ENCODE results near the gene PIWIL1.
A peak's percentile ranks its signal among the peaks of the same experiment; 100 is the strongest.

Gene PIWIL1

DNA sequence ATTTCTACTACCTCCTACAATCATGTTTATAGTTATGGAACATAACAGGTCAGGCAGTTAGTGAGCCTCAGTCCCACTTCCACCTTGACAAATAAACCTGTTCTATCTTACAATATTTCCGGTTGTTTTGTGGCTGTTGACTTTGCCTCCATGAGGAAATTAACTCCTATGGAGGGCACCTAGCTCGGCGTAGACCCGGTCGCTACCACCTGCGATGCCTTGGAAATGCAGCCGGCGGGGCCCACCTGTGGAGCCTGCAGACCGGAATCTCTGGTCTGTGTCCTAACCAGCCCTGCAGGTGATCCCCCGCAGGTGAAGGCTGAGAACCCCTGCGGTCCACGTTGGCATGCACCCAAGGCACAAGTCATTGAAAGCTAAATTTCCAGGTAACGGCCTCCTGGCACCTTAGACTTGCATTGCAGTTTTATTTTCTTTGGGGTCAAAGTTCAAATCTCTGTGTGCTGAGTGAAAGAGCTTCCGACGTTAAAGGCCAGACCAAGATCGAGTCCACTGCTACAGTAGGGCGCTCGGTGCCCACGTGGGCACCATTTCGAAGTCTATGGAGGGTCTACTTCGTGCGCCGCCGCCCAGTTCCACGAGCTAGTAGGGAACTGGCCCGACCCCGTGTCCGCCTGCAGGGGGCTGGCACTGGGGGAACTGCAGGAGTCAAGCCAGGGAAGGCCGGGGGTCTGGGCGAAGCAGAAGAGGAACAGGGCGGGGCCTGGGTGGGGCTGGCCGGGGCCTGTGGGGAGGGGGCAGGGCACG lies 782 bp upstream of the PIWIL1 start:
- no peak for DNase-seq

DNA sequence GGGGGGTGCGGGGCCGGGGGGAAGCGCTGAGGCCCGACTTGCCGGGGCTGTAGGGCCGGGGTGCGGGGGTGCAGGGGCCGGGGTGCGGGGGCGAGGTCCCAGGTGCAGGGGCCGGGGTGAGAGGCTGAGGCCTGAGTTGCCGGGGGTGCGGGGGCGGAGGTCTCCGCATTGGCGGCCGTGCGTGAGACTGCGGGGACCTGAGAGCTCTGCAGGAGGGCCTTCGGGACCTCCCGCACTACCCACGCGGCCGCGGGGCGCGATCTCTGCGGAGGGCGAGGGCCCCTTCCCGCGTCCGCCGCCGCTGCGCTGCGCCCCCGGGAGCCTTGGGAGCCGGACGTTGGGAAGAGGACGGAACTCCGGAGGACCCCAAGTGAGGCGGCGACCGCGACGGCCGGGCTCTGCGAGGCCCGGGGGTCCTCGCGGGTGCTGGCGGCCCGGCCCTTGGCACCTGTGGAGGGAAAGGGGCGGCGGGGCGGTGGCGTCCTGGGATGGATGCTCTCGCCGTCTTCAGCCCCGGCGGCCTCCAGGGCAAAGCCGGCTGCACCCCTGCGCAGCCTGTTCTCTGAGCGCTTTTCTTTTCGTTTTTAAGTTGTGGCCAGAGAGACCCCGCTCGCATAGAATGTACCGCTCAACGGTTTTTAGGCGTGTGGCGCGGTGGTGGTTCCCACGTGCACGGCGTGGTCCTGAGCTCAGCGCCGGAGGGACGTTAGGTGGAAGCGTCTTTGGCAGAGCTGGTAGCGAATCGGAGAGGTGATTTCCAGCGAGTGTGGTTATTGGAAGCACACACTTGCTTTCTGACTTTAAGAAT lies 1.3 kb downstream of the PIWIL1 start:
- no peak for DNase-seq

GRCh38 chr12:130339951-130340350 lies 2.3 kb downstream of the PIWIL1 start:
- no peak for DNase-seq

DNA sequence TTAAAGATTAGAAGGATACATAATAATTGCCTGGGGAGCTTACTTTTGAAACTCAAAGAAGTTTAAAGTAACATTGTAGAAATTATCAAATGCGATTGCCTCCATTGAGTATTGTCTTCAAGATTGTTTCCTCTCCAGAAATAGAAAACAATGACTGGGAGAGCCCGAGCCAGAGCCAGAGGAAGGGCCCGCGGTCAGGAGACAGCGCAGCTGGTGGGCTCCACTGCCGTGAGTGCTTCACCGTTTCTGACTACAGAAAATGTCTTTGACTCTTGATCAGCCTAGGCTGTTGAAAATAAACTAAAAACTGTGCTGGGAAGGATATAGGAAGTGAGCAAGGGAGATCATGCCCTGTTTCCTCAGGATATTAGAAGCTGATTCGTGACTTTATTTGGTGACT lies 4.8 kb downstream of the PIWIL1 start:
- no peak for DNase-seq

DNA sequence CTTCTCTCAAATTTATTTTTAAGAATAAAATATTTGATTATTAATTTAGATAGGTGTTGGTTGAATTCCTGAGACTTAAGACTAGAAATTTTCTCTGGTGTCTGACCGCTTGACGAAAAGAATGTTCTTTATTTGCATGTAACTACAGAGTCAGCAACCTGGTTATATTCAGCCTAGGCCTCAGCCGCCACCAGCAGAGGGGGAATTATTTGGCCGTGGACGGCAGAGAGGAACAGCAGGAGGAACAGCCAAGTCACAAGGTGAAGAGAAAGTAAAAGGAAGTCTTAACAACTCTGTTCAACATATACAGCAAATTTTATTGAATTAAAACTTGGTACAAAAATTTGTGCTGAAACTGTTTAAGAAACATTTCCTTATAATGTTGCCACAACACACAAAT lies 5.2 kb downstream of the PIWIL1 start:
- no peak for DNase-seq

GRCh38 chr12:130344529-130344928 lies 6.8 kb downstream of the PIWIL1 start:
- no peak for DNase-seq

GRCh38 chr12:130345292-130345691 lies 7.6 kb downstream of the PIWIL1 start:
- DNase-seq: no peak

DNA sequence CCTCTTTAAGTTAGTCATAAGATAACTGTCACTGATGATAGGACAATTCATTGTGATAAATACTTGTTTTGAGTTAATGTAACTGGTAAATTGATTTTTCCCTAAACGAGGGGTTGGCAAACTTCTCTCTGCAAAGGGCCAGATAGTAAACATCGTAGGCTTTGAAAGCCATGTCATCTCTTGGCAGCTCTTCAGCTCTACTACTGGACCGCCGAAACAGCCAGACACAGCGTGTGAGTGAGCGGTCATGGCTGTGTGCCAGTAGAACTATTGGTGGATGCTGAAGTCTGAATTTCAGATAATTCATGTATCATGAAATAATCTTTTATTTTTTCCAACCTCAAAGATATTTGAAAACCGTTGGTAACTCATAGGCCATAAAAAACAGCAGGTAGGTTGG lies 9.9 kb downstream of the PIWIL1 start:
- DNase-seq: peak in 1 of 56 donors; percentile 8

- DNase-seq: no peak
Measured at GRCh38 chr12:130350715-130351114, 13.0 kb downstream of the PIWIL1 start.

DNA sequence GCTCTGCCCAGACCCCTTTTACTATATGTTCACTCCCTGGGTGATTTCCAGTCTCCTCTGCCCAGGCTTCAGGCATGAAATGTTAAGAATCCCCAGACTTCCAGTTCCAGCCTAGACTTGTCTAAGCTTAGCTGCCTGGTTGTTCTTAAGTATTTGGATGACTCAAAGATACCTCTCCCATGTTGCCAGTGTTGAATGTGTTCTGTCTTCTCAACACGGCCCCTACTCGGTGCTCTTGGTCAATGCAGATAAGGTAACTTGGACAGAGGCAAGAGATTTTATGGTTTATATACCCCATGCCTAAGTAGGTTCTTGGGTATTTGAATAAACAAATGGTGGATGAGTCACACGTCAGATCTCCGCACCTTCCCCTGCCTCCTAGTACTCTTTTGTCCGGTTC lies 13.6 kb downstream of the PIWIL1 start:
- no peak for DNase-seq

DNA sequence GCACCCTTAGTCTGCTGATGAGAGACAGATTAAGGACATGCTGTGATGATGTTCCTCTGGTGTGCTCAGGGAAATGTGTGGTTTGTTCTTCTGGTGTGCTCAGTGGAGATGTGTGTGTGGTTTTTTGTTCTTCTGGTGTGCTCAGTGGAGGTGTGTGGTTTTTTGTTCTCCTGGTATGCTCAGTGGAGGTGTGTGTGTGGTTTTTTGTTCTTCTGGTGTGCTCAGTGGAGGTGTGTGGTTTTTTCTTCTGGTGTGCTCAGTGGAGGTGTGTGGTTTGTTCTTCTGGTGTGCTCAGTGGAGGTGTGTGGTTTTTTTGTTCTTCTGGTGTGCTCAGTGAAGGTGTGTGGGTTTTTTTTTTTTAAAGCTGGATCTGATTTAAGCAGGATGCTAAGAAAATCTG lies 15.4 kb downstream of the PIWIL1 start:
- no peak for DNase-seq

- no peak for DNase-seq
Measured at GRCh38 chr12:130354407-130354806, 16.7 kb downstream of the PIWIL1 start.

DNA sequence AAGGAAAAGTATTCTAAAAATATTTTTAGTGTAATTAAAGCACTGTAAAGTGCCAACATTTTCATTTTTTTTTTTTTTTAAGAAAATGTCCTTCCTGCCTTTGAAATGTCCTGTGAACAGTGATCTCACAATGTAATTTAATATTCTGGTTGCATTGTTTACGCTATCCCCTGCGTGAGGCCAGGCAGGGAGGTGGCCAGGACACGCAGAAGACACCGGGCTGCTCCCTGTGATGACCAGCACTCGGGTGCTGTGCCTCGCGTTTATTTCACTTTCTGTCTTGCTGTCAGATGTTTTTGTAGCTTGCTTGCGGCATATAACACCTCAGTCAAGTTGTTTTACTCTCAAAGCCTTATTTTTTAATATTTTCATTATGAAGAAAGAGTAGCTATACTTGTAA lies 18.5 kb downstream of the PIWIL1 start:
- DNase-seq: no peak

DNA sequence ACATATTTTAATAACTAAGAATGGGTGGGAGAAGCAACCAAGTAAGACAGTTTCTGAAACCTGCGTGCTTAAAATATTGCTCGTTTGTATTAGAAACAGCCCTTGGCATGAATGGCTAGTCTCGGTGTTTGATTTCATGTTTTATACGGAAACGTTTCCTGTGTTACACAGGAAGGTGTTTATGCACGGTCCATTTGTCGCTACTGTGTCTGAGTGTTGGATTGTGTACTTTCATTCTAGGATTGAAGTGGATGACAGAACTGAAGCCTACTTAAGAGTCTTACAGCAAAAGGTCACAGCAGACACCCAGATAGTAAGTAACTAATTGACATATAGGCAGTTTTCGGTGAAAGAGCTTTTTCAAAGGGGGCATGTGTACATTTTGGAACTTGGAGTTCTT lies 19.6 kb downstream of the PIWIL1 start:
- DNase-seq: no peak

GRCh38 chr12:130357729-130358330 lies 20.1 kb downstream of the PIWIL1 start:
- no peak for DNase-seq

DNA sequence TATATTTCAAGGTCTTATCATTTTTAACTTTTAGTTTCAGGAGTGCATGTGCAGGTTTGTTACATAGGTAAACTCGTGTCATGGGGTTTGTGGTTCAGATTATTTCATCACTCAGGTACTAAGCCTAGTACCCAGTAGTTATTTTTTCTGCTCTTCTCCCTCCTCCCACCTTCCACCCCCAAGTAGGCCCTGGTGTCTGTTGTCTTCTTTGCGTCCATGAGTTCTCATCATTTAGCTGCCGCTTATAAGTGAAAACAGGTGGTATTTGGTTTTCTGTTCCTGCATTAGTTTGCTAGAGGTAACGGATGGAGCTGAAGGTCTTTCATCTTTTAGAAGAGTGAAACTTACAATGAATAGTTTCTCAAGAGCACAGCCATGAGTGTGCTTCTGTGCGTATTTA lies 24.4 kb downstream of the PIWIL1 start:
- no peak for DNase-seq

DNA sequence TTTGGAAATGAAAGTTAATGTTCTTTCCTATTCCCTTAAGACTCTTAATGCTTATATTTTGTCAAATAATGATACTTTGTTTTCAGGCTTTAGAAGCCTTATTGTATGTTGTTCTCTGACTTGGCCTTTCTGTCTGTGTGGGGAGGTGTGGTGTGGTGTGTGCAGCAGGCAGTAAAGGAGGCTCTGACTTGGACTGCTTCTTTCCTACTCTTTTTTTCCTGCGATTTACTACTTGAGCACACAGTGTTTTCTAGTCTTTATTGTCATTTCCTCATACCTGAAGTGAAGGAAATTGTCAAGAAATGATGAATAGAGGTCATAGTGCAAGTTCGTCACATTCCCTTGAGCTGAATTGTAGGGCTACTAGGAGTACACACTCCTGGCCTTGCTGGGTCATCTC lies 26.9 kb downstream of the PIWIL1 start:
- DNase-seq: no peak

DNA sequence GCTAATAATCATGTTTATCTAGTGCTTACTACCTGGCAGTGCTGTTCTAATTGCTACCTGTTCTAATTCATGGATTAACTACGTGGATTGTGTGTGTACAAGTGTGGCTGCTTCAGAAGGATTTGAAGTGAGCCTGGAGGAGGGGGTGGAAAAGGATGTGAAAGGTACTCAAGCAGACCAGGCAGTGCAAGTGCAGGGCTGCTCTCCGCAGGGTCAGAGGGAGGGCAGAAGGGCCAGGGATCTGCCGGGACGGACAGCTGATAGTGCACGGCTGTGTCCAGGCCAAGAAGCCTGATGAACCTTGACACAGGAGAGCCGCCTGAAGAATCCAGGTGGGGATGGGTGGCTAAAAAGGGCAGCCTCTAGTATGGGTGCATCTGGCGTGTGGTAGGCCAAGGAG lies 28.5 kb downstream of the PIWIL1 start:
- no peak for DNase-seq

DNA sequence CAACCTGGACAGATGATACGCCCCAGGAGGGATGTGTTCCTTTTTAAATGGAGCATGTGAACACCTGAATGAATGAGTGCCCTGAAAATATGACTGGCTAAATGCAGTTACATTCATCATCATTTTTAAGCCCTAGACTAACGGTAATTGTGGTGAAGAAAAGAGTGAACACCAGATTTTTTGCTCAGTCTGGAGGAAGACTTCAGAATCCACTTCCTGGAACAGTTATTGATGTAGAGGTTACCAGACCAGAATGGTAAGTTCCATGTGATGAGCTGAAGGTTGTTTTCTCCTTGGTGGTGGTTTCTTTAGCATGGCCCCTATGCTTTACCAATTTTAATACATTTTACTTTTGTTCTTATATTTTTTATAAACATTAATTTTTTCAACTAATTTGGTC lies 29.3 kb downstream of the PIWIL1 start:
- no peak for DNase-seq

- DNase-seq: no peak
Measured at GRCh38 chr12:130367523-130367922, 29.8 kb downstream of the PIWIL1 start.

DNA sequence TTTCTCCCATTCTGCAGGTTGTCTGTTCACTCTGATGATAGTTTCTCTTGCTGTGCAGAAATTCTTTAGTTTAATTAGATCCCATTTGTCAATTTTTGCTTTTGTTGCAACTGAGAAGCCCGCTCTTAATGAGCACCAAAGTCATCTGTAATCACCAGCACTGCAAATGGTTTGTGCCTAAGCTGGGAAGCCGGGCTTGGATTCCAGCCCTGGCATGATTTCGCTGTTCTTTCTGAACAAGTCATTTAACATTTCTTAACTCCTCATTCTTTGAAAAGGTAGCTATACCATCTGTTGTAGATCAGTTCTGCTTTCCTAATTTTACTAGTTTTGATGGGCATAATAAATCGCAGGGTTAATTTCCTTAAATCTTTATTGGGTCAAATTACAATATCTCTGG lies 32.1 kb downstream of the PIWIL1 start:
- no peak for DNase-seq

DNA sequence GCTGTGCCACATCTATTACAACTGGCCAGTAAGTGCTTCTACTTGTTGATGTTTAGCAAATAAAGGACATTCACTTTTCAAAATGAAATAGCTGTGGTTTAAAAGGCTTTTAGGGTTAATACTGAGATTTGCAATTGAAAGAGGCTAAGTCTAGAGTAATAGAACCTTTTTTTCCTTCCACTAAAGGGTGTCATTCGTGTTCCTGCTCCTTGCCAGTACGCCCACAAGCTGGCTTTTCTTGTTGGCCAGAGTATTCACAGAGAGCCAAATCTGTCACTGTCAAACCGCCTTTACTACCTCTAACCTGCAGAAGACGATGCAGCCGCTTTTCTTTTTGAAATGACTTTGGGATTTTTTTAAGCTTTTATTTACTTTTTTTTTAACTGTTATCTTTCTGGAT lies 33.6 kb downstream of the PIWIL1 start:
- DNase-seq: no peak

GRCh38 chr12:130372936-130373335 lies 35.2 kb downstream of the PIWIL1 start:
- DNase-seq: no peak

Measured in nucleus accumbens (tissue), 56 donors.